ENCODE data around the gene DCDC2B.

Gene DCDC2B

GRCh38 chr1:32186491-32186890 lies 22.4 kb upstream of the DCDC2B start (continued):
- TF ChIP-seq PATZ1 (CRISPR knock-in tag; IDR thresholded peaks at IDR 0.05; ENCODE audit: borderline replicate concordance) = no peak

- ATAC-seq = no peak
- TF ChIP-seq ZFP30 (CRISPR knock-in tag; IDR thresholded peaks at IDR 0.05) (no peak), ZNF70 (CRISPR knock-in tag; IDR thresholded peaks at IDR 0.05) (no peak), TCF4 (CRISPR knock-in tag; IDR thresholded peaks at IDR 0.05; ENCODE audit: borderline replicate concordance) (no peak), BACH2 (CRISPR knock-in tag; IDR thresholded peaks at IDR 0.05; ENCODE audit: borderline replicate concordance) (no peak), TOX (CRISPR knock-in tag; IDR thresholded peaks at IDR 0.05; ENCODE audit: borderline replicate concordance) (no peak), OSR1 (CRISPR knock-in tag; IDR thresholded peaks at IDR 0.05) (no peak), ZNF8 (CRISPR knock-in tag; IDR thresholded peaks at IDR 0.05) (no peak), POU6F1 (CRISPR knock-in tag; IDR thresholded peaks at IDR 0.05; ENCODE audit: borderline replicate concordance, low read depth) (no peak), GLIS3 (CRISPR knock-in tag; IDR thresholded peaks at IDR 0.05) (no peak)
These were observed 21.0 kb upstream of the DCDC2B start for GRCh38 chr1:32187850-32188249.

GRCh38 chr1:32192220-32192948 lies 16.5 kb upstream of the DCDC2B start:
- ATAC-seq = no peak
- TF ChIP-seq ZNF8 (CRISPR knock-in tag; IDR thresholded peaks at IDR 0.05) = no peak

GRCh38 chr1:32194984-32195383 lies 13.9 kb upstream of the DCDC2B start:
- ATAC-seq = no peak
- no peak for TF ChIP-seq TOX (CRISPR knock-in tag; IDR thresholded peaks at IDR 0.05; ENCODE audit: borderline replicate concordance)

GRCh38 chr1:32195531-32195930 lies 13.4 kb upstream of the DCDC2B start:
- no peak for TF ChIP-seq CSDC2 (CRISPR knock-in tag; IDR thresholded peaks at IDR 0.05)
- ATAC-seq = no peak

GRCh38 chr1:32195972-32196823 lies 12.7 kb upstream of the DCDC2B start:
- no peak for ATAC-seq
- TF ChIP-seq CREB5 (CRISPR knock-in tag; IDR thresholded peaks at IDR 0.05; ENCODE audit: low read depth) (no peak), TCF4 (CRISPR knock-in tag; IDR thresholded peaks at IDR 0.05; ENCODE audit: borderline replicate concordance) (no peak), GLIS3 (CRISPR knock-in tag; IDR thresholded peaks at IDR 0.05) (no peak), ARNTL (CRISPR knock-in tag; IDR thresholded peaks at IDR 0.05; ENCODE audit: borderline replicate concordance, low read depth) (no peak), TSHZ2 (CRISPR knock-in tag; IDR thresholded peaks at IDR 0.05) (no peak), RARB (CRISPR knock-in tag; IDR thresholded peaks at IDR 0.05) (no peak), CSRNP3 (CRISPR knock-in tag; IDR thresholded peaks at IDR 0.05) (no peak), ZNF70 (CRISPR knock-in tag; IDR thresholded peaks at IDR 0.05) (no peak), SNAI2 (CRISPR knock-in tag; IDR thresholded peaks at IDR 0.05) (no peak), ESRRG (CRISPR knock-in tag; IDR thresholded peaks at IDR 0.05) (no peak), ZFP30 (CRISPR knock-in tag; IDR thresholded peaks at IDR 0.05) (no peak), ZC3H10 (CRISPR knock-in tag; IDR thresholded peaks at IDR 0.05) (no peak), OSR1 (CRISPR knock-in tag; IDR thresholded peaks at IDR 0.05) (no peak), PATZ1 (CRISPR knock-in tag; IDR thresholded peaks at IDR 0.05; ENCODE audit: borderline replicate concordance) (no peak), ZFP3 (CRISPR knock-in tag; IDR thresholded peaks at IDR 0.05) (no peak), CSDC2 (CRISPR knock-in tag; IDR thresholded peaks at IDR 0.05) (no peak)
